Endometrium (tissue), 2 donors: ENCODE data around the gene C19orf12.

Source experiments
- FAIRE-seq: peaks from 2 replicates; lab custom pipeline; 2012; peaks lifted over from hg19 to GRCh38; lab: Jason Lieb, UNC
- donor health status: control.
- donor health status: control.

The C19orf12 gene

GRCh38 chr19:29662278-29662603 lies 52.8 kb downstream of the C19orf12 start:
- FAIRE-seq, result peak; percentile 83

- no peak for FAIRE-seq
These were observed 54.2 kb downstream of the C19orf12 start for GRCh38 chr19:29660835-29661234.

- no peak for FAIRE-seq
These were observed 56.7 kb downstream of the C19orf12 start for GRCh38 chr19:29658221-29658991.

- no peak for FAIRE-seq
These were observed 59.3 kb downstream of the C19orf12 start for GRCh38 chr19:29655648-29656335.

- FAIRE-seq, result no peak
These were observed 61.7 kb downstream of the C19orf12 start for GRCh38 chr19:29653398-29653797.

- no peak for FAIRE-seq
These were observed 63.3 kb downstream of the C19orf12 start for GRCh38 chr19:29651622-29652394.

GRCh38 chr19:29650772-29651387 lies 64.2 kb downstream of the C19orf12 start:
- FAIRE-seq, result no peak
